Fibroblast of skin of left biceps (primary cell): Measurements from ENCODE around the gene MRPL10.

Experiments
- DNase-seq, 2 experiments: peaks; one replicate each; pipeline ENCODE4 v3.0.0-alpha.2; 2013; ENCODE audit warnings: low read depth in 2 of 2

MRPL10 gene

DNA sequence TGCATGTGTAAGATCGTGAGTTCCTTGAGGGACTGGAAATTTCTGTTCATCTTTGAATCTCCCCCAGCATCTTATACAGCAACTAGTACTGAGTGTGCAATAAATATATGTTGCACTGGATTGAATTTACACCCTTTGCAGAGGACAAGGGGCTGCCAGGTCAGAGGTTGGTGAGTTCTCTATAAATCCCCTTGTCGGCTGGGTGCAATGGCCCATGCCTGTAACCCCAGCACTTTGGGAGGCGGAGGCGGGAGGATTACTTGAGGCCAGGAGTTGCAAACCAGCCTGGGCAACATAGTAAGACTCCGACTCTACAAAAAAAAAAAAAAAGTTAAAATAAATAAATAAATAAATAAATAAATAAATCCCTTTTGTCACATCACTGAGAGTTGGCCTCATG lies 29.0 kb upstream of the MRPL10 start:
- no peak for DNase-seq

DNA sequence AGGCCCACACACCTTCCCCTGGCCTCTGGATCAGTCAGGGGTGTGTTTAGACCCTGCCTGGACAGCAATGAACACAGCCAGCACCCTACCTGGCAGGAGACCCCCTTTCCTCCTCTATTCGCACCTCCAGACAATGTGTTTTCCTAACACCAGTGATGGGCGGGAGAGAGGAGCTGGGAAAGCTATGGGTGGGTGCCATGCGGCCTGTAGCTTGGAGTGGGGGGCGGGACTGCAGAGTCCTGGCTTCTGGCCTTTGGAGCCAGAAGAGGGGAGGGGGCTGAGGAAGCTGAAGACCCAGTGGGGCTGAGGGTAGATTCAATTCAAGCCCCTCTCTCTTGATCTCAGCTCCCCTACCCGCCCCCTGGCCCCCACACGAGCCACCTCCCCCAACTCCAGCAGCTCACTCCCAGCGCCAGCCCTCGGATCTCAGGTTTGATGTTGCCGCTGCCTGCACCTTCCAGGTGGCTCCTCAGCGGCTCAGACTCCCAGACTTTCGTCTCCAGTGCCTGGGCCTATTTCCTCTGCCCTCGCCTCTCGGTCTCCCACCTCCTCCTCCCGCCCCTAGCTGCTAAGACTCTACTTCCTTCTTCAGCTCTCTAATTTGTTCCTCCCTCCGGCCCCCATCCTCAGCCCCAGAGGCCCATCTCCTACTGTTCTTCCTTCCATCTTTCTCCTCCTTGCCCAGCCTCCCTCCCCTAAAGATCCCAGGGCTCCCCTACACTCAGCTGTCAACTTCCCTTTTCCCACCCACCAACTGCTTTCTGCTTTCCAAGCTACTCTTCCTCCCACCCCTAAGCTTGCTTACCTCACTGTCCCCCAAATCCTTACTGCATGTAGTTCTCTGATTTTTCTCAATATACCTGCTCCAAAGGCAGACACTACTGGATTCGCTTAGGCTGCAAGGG lies 26.5 kb upstream of the MRPL10 start:
- no peak for DNase-seq

DNA sequence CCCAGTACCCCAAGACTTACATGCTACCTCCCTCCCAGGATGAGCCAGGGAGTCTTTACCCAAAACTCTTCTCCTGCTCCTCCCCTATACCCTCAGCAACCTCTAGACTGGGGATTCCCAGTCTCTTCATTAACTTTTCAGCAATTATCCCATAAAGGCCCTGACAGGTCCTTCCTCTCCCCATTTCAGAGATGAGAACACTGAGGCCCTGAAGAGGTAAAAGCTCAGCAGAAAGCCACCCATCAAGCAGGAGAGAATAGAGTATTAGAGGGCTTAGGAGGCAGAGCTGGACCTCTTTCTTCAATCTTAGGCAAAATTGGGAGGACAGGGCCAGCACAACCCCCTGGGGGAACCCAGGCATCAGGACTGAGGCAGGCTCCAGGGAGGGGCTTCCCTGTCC lies 25.5 kb upstream of the MRPL10 start:
- DNase-seq, result no peak

DNA sequence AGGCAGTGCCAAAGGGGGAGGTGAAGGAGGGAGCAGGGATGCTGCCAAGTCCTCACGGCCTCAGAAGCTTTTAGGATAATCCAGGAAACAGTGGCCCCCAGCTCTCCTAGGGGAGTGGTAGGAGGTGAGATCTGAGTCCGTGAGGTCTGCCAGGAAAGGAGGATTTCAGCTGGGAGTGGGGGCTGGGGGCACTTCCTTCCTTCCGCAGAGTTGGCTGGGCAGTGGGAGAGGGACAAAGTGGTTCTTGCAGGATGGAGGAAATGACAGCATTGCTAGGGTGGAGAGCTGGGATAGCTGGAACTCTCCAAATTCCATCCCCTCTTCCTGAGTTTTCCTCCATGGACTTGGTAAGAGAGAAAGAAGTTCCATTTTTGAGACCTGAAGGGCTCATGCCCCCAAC lies 24.4 kb upstream of the MRPL10 start:
- no peak for DNase-seq

DNA sequence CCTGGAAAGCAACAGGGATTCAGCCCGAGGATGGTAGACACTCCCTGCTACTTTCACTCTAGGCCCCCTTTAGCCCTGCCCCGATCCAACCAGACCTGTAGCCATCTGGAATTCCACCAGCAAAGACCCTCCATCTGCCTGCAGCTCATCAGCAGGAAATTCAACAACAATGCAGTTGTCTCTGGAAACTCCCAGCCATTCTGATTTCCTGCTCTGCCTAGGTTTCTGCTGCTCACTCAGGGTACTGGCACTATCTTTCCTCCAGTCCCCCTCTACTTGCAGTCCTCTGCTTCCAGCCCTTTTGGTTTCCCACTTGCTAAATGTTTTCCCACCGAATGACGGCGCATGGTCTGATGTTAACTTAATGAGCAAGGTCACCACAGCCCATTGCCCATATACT lies 22.3 kb upstream of the MRPL10 start:
- no peak for DNase-seq

DNA sequence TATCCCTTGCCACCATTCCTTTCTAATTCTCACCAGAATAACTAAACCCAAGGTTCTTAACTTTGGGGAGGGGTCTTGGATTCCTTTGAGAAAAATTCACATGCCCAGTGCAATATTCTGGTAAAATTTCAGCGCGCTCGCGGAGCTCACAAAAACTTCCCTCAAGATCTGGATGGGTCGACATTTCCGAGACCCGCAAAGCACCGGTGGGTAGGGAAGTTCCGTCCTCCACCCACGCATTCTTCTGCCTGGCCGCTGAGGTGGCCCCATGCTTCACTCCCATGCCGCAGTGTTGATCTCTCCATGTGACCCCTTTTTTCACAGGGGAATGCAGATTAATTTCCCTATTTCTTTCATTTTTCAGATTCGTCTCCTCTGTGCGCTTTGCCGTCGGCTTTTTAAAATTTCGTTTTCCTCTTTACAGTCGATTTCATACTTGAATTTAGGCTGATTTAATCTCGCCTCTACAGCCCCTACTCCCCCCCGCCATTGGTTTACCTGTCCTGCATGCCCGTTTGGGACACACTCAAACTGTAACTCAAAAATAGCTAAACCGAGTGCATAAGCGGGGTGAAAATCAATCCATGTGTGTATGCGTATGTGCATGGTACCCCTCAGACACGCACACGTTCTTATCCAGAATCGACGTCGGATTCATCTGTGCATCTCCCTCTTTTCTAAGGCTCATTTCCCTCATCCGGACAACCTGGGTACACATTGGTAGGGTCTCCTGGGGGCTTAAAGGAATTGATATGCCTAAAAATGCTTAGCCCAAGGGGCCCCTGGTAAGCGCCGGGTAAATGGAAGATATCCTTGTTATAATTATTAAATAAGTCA lies 21.0 kb upstream of the MRPL10 start:
- no peak for DNase-seq

DNA sequence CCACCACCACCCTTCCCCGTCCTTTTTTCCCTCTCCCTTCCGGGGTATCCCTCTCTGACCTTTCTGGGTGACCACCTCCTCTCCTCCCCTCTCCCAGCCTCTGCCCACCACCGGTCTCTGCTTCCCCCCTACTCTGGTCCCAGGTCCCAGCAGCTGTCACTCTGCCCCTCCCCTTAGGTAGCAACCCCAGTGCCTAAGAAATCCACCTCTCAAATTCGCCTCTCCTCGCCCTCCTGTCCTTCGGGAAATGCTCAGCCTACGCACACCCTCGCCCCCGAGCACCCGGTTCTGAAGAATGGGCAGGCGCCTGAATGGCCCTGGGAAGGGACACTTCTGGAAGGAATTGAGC lies 20.4 kb upstream of the MRPL10 start:
- no peak for DNase-seq

DNA sequence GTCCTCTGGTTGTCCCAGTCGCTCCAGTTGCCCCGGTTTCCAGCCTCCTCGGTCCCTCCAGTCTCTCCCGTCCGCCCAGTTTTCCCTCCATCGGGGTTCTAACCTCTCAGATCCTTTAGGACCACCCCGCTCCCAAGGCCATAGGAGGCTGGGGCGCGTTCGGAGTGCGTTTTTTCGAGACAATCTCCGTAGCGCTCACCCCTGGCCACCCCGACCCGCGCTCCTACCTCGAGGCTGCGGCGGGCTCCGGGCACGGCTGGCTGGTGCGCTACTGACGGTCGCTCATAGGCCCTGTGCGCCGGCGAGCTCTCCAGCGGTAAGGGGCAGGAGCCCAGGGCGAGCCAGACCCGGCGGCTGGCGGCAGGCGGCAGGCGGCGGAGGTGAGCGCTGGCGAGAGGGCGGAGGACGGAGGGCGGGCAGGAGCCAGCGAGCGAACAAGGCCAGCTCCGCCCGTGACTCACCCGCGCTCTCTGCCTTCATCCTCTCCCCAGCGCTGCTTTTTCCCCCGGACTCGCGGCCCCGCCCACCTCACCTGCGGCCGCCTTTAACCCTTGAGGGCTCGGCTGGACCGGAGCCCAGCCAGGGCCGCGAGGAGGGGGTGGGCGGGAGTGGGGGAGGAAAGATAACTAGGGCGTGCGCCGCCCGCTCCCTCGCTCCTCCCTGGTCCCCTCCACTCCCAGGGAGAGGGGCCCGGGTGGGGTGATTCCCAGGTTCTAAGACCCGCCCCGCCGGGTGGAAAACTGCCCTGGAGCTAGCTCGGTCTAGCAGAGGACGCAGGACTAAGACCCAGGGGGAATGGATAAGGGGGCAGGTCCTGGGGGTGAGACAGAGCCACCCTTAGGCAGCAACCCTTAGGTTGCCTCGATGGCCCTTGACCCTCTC lies 19.6 kb upstream of the MRPL10 start, which contains the start of gene SP6:
Gene SP6, minus strand, starts transcription at position 472 of the 882 bp plus-strand sequence. CDS start 2,734 bp downstream, outside the sequence.
- DNase-seq, result no peak

DNA sequence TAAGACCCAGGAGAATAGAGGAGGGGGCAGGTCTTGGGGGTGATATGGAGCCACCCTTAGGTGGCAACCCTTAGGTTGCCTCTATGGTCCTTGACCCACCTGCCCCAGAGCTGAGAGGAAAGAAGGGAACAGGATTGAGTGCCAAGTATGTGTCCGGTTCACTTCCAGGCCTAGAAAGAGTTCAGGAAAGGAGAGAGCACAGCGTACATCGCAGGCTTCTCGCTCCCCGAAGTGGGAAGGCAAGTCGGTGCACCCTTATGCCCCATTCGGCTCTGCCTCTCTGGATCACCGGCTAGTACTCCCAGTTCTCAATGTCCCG lies 19.0 kb upstream of the MRPL10 start:
- no peak for DNase-seq

DNA sequence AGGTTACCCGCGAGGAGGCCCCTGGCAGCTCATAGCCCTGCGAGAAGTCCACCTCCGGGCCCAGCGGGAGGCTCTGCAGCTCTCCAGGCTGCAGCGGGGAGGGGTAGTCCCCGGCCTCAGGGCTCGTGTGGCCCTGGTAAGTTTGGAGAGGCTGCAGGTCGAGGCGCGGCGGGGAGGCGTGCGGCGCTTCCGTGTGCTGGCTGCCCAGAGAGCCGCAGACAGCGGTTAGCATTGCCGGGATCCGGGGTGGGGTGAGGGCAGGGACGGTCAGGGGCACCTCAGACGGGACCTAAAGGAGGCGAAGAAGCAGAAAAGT lies 16.8 kb upstream of the MRPL10 start:
- DNase-seq, result no peak

DNA sequence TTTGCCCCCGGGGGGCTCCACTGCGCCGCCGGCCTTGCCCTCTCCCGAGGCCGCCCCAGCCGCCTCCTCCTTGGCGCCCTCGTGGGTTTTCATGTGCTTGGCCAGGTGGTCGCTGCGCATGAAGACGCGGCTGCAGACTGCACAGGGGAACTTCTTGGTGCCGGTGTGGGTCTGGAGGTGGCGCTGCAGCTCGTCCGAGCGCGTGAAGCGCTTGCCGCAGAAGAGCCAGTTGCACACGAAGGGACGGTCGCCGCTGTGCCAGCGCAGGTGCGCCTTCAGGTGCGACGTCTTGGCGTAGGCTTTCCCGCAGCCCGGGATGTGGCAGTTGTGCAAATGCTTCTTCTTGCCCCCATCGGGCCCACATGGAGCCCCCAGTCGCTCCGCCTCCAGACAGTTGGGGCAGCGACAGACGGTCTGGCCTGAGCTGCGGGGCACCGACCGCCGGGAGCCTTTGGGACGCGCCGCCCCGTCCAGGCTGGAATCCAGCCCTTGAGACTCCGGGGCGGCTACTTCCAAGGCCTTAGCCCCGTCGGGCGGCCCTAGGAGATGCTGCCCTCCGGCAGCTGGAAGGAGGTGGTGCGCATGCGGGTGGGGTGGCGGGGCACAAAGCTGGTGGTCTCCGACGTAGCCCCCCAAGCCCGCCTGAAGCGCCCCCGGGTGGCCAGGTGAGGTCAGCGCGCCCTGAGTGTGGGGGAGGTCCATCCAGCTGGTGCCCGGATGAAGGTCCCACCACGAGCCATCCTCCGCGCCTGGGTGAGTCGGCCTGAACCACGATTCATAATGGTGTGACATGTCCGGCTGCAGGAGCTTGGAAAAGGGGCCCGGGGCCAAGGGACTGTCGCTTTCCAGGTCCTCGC lies 16.2 kb upstream of the MRPL10 start:
- DNase-seq, result no peak

DNA sequence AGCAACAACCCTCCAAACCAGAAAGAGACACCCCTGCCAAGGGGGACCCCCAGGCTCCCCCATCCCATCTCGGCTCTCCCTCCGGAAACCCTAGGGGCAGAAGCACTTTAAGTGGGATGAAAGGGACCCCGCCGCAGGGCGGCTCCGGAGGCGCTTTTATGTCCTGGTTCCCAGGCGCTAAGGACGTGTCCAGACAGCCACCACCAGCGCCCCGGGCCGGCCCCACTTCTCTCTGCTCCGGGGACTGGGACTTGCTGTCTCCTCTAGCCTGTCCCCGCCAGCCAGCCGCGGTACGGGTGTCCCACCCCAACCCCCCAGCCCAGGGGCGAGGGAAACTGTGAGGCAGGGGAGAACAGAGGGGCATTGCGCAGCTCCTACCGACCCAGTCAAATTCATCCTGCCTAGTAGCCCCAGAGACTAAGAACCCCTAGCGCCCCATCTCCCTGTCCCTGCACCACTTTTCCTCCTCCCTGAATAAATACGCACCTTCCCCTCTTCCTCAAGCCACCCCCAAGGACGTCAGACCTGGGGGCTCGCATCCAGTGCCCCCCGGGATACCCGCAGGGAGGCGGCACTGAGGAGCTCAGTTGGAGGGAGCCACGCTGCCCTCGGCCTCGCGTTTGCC lies 15.5 kb upstream of the MRPL10 start:
- DNase-seq, result no peak

DNA sequence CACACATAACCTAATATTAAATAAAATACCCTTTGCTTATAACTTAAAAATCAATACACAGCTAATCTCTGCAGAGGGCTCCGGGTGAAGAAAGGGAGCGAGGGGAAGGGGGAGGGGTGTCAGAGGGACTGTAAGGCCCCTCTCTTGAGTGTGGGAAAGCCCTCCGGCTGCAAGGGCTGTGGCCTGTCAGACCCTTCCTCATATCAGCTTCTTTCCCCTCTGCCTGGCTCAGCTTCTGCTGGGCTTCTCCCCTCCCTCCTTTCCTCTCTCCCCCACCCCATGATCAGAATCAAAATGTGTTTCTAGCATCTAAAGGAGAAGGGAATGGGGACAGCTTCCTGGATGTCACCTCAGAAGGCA lies 14.4 kb upstream of the MRPL10 start:
- DNase-seq, result no peak

DNA sequence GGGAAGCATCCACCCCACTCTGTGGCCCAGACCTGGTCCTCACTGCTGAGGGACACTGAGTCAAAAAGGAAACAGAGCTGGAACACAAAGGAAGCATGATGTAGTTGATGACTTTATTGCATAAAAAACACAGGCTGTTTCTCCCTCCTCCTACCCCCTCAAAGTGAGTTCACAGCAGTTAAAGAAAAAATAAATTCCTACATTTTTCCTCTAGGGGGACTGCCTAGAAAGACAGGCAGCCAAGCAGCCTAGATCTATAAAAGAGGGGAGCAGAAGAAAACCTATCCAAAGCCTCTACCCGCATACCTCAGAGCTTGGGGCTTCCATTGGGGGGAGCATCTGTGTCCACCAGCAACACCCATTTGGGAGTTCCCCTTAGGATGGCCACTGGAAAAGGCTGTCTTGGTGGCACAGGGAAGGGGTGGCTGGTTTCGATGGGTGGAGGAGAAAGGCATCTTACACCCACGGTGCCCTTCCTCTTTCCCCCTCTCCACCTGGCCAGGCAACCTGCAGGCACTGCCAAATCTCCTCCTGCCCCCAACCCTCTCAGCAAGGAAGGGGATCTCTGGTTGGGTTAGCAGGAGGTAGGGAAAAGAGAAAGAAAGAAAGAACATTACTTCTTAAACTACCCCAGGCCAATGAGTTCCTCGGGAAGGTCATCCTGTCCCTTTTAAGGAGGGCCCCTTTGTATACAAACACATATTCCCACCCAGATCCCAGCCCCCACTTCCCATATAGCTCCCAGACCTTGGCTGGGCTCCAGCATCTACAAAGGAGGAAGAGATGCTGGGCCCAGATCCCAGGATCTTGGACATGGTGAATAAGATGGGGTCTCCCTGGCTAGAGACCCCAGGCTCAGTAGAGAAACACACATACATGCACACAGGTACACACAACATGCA lies 13.7 kb upstream of the MRPL10 start:
- no peak for DNase-seq

DNA sequence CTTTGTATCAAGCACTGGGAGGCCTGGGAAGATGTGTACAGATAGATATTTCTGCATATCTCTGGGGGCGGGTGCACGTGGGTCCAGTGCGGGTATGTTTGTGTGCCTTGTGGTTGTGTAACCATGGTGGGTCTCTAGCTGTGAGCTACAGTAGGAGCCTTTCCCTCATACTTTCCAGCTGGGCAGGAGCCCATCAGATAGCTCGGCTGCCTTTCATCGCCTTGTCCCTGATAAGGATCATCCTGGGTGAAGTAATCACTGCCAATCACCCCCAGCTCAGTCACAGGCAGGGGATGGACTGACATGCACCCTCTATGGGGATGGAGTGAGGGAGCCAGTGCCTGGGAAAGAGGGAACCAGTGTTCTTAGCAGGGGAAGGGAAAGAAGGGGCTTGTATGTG lies 12.9 kb upstream of the MRPL10 start:
- DNase-seq, result no peak

DNA sequence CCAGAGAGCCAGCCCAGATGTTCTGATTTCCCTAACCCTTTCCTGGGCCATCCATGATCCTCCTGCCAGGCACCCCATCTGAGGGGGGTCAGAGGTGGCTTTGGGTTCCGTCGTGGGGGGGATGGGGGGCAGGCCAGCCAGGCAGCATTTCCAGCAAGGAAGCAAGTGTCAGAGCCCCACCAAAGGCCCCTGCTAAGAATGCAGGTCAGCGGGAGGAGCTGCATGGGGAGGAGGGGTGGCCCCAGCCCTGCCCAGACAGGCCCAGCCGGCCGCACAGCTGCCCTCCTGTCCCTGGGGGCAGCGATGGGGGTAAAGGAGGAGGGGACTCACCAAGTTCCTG lies 12.0 kb upstream of the MRPL10 start:
- no peak for DNase-seq

DNA sequence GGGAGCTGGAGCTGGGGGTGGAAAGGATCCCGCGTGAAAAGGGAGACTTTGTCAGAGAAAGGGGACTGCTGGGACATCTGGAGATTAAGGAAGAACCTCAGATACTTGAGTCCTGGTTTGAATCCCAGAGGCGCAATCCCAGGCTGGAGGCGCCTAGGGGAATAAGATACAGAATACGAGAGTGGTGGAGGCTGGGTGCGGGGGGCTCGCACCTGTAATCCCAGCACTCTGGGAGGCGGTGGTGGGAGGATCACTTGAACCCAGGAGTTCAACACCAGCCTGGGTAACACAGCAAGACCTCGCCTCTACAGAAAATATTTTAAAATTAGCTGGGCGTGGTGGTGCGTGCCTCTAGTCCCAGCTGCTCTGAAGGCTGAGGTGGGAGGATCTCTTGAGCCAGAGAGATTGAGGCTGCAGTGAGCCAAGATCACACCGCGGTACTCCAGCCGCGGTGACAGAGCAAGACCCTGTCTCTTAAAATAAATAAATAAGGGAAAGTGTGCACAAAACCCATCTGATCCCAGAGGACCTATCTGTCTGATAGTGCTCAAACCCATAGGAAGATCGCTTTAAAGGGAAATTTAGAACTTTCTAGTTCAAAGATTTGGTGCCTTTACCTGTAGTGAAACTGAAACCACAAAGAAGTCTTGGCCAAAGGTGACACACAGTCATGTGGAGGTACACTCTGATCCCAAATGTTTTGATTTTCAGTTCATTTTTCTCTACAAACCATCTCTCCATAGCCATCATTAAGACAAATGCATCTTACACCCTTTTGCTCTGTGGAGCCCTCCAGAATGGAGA lies 10.3 kb upstream of the MRPL10 start:
- DNase-seq, result no peak

DNA sequence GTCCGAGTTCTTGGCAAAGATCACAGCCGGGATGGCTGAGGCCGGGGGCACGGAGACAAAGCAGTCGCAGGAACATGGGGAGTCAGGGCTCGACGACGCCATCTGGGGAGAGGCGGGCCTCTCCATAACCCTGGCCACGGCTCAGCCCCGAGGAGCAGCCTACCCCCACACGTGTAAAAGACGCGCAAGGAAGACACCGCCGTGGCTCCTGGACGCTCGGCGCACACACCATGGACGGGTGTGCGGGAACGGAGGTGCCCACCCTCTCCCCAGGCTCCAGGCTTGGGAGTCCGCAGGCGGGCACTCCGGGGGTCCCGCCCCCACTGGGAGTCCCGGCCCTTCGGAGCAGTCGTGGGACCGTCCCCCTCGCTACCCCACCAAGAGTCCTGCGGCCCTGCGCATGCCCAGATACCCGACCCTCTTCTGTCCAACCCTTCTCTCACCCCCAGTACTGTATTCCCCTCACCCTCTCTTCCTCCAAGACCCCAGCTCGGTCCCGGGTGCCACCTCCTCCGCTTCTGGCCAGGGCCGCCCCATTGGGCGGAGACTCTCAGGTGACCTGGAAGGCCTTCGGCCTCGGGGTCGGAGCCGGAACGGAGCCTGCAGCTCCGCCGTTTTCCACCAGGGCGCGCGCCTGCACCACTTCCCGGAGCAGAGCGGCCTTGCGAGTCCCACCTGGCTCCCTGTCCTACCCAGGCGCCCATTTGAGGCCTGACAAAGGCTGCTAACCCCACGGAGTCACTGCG lies 9.6 kb upstream of the MRPL10 start, which contains the start of gene SCRN2:
Gene SCRN2, minus strand, starts transcription at position 532 of the 746 bp plus-strand sequence. Its CDS starts 430 bp downstream, at position 102.
- DNase-seq, result peak; percentile 45 to 46
